ENCODE measurements around the gene GRIK3.

Gene GRIK3

DNA sequence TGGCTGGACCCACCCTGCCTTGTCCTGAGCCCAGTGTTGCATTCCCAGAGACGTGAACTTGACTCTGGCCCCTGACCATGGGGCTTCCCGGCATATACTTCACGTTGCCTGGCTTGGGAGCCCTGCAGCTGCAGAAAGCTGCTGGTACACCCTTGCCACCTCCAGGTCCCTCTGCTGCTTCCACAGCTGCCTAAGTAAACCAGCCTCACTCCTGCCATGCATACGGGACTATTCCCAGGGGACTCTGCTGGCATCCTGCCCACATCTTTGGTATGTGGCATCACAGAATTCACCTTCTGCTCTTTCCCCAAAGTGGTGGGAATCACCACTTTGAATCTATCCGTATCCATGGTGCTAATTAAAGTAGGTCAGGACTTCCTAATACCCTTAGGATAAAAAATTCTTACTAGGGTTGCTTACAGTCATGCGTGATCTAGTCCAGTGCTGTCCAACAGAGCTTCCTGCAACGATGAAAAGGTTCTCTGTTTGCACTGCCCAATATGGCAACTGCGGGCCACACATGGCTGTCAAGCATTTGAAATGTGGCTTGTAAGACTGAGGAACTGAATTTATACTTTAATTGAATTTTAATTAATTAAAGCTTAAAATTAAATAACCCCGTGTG, 203.0 kb downstream of the GRIK3 start:
- DNase-seq (ENCODE audit: low read depth, low spot score), result no peak

DNA sequence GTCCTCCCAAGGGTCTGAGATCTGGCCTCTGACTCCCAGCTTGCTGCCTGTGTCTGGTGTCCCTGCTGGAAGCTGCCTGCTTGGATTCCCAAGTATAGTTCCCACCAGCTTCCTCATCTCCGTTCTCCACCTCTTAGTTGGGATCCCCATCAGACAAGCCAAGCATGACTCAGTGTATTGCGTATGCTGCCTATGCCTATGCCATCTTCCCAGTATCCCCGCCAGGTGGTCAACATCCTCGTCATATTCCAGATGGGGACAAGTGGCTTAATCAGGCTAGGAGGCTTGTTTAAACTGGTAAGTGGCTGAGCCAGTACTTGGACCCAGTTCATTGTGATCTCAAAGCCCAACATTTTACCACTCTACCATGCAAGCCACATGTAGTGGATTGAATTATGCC, 204.4 kb downstream of the GRIK3 start:
- DNase-seq (ENCODE audit: low read depth, low spot score), result no peak

DNA sequence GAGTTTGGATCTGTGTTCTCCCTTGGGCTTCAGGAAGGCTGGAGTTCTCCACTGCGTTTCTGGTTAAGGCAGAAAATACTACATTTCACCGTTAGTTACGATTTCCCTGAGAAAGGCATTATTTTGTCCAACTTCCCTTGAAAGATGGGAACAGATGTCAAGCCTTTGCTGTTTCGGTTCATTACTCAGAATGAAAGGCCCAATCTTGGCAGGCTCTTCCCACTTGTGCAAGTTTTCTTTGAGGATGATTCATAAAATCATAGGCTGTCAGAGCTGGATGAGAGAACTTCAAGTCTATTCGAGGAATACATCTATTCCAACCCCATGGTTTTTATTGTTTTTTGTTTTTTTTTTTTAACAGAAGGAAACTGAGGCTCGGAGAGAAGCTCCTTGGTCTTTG, 205.2 kb downstream of the GRIK3 start:
- no peak for DNase-seq (ENCODE audit: low read depth, low spot score)

DNA sequence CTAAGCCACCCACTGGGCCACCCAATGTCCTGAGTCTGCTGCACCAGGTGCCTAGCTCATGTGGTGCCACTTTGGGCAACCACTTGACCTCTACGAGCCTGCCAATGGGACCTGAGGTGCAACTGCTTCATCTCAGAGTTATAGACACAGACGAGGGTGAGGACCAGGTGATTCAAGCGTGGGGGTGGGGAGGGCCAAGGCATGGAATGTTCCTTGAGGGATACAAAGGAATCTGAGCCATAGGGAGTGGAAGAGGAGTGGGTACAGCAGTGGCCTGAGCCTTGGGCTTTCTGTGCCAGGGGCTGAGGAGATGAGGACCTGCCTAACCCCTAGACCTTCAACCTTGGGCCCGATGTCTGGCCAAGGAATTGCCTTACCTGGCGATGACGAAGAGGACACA, 209.1 kb downstream of the GRIK3 start:
- no peak for DNase-seq (ENCODE audit: low read depth, low spot score)

DNA sequence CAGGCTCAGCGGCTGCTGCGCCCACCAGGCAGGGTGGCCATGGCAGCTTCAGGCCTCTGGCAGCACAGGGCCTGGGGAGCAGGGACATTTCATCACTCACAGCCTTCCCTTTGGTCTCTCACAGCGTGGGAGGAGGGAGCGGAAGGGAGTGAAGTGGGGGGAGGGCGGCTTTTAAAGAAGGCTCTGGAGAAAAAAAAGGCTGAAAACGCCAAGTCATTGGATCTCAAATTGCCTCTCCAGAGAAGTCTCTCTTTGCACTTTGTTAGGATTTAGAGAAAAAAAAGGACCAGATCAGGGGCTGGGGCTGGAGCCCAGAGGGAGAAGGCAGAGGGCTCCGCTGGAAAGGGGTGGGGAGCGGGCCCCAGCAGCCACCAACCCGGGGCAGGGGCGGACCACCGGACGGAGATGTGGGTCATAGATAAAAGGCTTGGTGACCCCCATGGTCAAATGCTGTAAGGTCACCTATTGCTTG, 209.9 kb downstream of the GRIK3 start:
- DNase-seq (ENCODE audit: low read depth, low spot score), result no peak

DNA sequence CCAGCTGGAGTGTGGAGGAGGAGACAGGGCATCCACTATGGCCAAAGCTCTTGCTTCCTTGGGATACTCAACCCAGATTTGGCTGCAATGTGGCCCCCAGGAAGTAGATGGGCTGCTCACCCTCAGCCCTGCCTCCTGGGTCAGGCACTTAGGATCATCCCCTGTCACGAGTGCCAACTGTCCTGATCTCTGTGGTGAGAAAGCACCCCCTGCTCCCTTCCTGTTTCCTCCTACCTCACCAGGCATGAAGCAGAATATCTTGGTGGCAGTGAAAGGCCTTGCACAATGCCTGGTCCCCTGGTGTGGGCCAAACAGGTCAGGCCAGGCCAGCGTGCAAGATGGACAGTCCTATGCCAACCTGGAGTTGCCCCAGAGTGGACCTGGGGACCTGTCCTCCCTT, 211.7 kb downstream of the GRIK3 start:
- no peak for DNase-seq (ENCODE audit: low read depth, low spot score)

DNA sequence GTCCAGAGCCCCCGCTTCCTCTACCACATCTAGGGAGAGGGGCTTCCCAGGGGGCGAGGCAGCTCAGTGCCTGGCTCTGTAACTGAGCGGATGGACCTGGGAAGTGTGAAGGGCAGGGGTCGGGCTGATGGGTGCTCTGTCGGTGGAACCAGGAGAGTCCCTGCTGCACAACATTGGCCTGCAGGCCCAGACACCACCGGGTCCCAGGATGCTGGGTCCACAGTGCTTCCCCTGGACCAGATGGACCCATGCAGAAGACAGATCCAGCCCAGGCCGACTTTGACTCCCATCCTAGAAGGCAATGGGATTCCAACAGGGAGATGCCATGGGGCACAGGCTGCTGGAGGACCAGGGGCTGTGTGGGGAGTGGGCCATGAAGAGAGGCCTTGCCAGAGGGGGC, 212.9 kb downstream of the GRIK3 start:
- no peak for DNase-seq (ENCODE audit: low read depth, low spot score)

DNA sequence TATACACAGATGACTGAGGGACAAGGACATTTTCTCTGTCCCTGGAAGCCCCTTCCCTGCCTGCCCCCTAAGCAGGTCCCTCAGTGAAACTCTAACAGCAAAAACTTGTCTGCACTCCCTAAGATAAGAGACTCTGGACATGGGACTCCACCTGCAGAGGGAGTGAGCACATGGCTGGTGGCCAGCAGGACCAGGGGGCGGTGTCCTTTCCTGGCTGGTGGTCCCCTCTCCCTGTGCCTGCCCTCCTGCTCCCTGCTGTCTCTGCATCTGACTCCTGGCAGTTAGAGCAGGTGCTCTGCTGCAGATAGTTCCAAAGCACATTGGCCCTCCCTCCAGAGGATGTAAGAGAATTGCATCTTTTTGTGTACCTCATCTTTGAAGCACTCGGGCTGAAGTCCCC, 215.5 kb downstream of the GRIK3 start:
- no peak for DNase-seq (ENCODE audit: low read depth, low spot score)

DNA sequence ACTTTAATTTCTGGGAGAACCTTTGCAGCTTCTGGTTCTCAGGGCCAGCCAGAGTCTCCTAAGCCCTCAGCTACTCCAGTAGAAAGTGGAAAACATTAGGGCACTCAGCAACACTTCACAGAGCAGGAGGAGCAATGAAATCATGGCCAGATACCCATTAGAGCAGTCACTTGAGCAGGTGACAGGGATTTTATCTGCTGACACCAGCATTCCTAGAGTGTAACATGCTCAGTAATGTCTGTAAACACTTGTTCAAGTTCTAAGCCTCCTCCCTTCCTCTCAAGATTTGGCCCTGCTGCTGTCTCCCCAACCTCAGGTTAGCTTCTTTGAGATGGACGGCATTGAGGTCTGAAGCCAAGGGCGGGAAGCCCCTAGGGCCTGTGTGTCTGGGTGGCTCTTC, 218.0 kb downstream of the GRIK3 start:
- no peak for DNase-seq (ENCODE audit: low read depth, low spot score)

DNA sequence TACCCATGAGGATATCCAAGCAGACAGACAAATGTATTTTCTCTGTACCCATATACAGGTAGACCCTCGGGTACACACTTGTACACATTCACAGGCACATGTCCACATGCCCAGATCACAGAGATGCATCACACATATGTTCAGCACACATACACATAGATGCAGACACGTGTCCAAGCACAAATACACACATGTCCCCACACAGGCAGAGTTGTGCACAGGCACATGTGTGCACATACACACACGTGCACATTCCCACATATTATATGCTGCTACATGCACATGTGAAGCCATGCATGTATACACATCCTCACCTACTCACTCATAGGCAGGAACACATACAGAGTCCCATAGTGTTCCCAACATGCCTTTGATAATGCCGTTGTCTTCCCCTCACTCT, 219.5 kb downstream of the GRIK3 start:
- no peak for DNase-seq (ENCODE audit: low read depth, low spot score)

DNA sequence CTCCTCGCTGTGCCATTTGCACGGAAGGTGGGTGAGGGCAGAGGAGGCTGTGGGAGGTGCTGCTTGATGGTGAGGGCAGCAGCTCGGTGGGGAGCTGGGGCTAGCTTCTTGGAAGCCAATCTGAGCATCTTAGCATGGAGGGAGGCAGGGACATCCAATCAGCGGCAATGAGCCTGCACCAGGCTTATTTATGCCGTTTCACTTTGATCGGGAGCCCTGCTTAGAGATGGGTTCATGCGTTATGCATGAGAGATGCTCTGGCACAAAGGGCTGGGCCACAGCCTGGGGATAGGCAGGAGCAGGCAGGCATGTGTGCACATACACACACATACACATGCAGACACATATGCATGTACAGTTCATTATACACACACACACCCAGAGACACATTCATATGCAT, 220.2 kb downstream of the GRIK3 start:
- DNase-seq (ENCODE audit: low read depth, low spot score), result no peak

DNA sequence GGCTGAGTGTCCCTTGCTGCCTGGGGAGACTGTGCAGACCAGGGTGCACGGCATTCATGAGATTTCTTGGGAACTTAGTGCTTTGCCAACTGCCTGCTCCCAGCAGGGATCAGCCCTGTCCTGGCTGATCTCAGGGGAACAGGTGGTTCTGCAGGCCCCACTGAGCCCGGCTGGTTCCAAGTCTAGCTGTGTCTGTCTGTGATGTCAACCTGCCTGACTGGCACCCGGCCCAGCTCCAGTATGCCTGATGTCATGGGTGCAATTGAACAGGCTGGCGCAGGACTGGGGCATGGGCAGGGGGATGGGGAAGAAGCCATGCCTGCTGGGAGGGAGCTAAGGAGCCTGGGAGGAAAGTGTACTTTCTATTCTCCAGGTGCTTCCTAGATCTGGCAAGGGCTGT, 227.1 kb downstream of the GRIK3 start:
- no peak for DNase-seq (ENCODE audit: low read depth, low spot score)

DNA sequence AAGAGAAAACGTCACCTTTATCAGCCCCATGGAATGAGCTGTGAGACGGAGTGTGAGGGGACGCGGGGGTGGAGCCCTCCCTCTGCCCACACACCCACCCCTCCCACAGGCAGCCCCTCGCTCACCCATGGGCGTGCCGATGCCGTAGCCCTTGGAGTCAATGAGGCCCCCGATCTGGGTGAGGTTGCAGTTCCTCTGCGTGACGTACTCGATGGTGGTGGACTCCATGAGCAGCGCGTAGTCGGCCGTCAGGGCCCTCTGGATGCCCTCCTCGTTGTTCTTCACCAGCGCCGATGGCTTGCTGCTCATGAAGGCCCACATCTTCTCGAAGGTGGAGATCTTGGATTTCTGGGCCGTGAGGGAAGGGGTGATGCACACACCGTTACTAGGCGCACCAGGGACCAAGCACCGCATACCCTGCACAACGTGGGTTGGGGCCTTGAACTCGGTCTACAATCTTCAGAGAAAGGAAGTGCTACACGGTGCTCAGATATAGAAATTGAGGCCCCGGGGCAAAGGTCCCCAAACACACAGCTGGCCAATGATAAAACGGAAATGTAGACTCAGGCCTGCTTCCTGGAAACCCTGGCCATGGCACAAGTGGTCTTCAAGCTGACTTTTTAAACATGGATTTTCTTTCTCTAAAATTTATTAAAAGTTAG, 228.2 kb downstream of the GRIK3 start:
- DNase-seq (ENCODE audit: low read depth, low spot score), result no peak

DNA sequence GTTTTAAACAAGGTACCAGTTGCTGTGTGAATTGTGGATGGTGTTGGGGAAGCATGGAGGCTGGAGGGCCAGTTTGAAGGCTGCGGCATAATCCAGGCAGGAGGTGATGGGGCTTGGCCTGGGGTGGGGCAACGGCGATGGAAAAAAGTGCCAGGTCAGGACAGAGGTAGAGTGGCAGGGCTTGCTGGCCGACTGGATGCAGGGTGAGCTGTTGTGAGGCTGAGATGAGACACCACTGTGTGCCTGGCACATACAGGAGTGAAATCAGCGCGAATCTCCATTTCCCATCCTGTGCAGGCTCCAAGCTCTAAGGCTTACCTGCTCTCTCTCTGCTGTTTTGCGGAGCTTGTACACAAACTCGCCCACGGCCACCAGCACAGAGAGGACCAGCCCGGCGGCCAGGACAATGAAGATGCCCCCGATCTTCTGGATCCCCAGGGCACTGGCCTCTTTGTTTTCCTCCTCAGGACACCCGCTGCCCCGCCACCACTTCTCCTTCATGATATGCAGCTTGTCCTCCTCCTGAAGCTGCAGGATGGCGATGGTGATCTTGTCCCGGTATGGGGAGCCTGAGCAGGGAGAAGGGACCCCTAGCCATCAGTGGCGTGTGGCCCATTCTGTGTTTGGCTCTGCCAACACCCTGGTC, 229.5 kb downstream of the GRIK3 start:
- DNase-seq (ENCODE audit: low read depth, low spot score), result no peak

DNA sequence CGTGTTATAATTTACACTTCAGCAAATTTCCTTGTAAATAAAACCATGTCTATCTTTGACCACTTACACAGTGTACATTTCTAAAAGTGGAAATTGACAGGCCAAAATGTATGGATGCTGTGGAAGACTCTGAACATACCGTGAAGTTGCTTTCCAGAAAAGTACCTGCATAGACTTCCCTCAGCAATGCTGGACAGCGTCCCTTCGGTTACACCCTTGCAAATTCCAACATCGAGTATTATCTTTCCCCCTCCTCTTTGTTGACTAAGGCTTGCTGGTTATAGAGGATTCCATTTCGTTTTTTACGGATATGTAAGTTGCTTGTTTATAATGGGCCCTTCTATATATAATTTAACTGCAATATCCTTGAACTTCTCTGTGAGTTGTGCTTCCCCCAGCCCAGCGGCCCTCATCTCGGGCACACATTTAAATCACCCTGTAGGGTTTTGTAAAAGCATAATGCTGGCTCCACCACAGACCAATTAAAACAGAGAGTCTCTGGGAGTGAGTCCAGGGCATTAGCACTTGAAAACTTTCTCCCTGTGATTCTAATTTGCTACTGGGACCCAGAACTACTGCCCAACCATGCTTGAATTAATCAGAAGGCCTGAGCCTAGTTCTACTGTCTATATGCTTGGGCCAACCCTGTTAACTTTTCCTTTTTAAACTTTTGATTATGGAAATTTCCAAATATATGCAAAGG, 230.3 kb downstream of the GRIK3 start:
- no peak for DNase-seq (ENCODE audit: low read depth, low spot score)

DNA sequence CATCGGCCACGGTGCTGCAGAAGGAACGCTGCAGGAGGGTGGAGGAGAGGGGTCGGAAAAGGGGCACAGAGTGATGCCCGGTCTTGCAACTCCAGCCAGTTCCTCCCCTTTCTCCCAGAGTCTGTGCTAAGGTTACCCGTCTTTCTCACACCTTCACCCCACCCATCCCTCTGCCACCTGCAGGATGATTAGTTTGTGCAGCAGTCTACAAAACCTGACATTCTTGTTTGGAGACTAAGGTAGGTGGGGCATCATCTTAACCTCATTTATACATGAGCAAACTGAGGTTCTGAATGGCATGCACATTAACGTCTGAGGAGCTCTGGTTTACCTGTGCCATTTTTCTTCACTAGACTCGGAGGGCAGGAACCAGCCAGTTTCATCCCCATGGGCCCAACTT, 232.3 kb downstream of the GRIK3 start:
- DNase-seq (ENCODE audit: low read depth, low spot score), result no peak

DNA sequence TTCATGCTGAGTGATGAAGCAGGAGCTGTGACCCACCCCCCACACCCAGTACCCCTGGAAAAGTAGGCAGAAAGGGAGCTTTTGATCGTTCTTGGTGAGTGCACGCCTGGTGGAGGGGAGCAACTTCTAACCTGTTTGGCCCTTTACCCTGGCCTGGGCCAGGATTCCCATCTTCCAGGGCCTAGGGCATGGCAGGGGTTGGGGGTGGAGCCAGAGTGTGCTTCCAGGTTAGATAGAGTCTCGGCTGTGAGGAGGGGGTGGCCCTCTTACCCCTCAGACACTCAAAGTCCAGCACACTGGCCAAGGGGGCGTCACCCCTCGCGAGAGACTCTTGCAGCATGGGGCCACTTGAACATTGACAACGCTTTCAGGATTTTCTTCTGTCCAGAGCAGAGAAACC, 236.6 kb downstream of the GRIK3 start:
- no peak for DNase-seq (ENCODE audit: low read depth, low spot score)

DNA sequence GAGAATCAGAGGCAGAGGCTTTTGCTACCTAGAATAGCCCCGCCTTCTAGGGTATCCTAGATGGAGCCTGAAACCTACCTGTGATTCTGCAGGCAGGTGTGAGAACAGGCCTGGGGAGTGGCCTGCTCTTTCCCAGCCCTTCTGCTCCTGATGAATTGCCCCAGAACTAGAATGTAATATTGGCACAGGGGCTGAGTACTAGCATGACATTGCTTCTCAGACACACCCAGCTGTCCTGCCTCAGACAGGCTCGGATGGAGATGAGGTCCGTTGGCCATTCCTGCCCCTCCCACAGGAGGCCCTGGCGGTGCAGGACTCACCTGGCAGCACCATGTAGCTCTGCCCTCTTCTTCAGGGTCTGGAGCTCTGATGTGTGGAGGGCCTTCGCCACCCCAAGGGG, 237.6 kb downstream of the GRIK3 start:
- no peak for DNase-seq (ENCODE audit: low read depth, low spot score)

DNA sequence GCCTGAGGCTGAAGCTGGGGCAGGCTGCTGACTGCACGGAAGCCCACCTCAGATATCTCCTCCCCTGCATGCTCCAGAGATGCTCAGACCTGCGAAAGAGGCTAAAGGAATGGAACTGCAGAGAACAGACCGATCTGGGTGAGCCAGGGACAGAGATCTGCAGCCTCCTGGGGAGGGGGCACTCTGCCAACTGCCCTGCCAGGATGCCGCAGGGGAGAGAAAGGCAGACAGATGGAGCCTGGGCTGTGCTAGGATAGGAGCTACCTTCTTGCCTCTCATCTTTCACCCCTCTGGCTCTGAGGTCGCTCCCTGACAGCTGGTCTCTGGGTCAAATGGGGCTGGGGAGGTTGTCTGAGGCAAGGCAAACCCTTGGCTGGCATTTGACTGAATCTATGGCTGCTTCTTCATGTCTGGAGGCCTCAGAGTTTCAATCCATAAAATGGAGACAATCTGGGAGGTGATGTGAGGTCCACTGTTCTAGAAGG, 238.2 kb downstream of the GRIK3 start:
- no peak for DNase-seq (ENCODE audit: low read depth, low spot score)

DNA sequence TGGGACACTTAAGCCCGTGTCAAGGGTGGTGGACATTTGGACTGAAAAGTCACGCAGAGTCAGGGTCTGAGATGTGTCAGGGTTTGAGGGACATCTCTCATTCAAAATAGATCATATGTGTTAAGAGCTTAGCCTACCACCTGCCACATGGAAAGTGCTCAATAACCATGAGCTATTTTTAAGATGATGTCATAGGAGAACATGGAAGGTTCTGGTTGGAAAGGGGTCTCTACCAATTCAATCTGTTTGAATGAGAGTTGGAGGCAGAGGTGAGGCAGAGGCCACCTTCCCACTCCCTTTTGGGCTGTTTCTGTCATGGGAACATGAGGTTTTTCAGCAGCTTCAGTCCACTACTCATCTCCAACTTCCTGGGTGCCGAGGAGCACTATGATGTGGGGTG, 239.9 kb downstream of the GRIK3 start:
- no peak for DNase-seq (ENCODE audit: low read depth, low spot score)

DNA sequence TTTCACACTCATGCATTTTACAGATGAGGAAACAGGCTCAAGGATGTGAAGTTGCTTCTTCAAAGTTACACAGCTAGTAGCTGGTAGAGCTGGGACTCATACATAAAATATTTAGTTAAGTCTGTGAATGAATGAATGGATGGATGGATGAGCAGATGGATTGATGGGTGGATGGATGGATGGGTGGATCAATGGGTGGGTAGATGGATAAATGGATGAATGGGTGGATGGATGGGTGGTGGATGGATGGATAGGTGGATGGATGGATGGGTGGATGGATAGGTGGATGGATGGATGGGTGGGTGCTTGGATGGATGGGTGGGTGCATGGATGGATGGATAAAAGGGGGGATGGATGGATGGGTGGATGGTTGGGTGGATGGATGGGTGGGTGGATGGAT, 240.9 kb downstream of the GRIK3 start:
- DNase-seq (ENCODE audit: low read depth, low spot score), result no peak

DNA sequence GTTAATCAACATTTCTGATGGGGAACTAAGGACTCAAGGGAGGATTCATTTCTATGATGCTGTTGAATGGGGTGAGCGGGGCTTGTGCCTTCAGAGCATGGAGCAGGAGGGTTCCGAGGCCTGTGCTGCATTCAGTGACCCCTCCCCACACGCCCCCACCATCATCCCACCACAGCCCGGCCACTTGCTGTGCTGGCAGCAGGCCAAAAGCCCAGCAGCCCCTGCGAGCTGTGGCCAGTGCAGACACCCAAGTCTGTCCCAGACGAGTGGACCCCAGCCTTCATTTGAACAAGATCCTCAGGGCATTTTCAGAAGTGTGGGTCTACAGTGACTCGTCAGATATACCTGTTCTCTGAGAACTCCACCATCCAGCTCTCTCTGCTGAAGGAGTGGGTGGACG, 242.0 kb downstream of the GRIK3 start:
- no peak for DNase-seq (ENCODE audit: low read depth, low spot score)

DNA sequence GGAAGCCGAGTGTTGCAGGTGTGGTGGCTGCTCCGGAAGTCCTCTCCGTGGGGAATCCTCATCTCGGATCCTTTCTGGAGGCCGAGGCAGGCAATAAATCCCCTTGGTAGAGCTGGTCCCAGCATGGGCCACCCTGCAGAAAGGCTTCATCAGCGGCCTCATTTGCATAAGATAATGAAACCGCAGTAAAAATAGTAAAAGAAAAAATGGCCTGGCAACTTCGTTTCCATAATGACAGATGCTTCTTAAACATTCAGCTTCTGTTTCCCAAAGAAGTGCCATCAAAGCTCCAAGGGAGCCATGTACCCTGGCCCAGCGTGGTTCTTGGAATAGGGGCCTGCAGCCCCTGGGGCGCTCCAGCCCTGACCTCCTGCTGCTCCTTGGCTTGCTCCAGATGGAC, 244.1 kb downstream of the GRIK3 start:
- no peak for DNase-seq (ENCODE audit: low read depth, low spot score)

Data from activated CD4-positive, CD25-positive, alpha-beta regulatory T cell treated with anti-CD3 and anti-CD28 coated beads, Interleukin-2, amount 50 U/mL, for 16 hours (primary cell).